Measurements from ENCODE around the gene MDN1. TPM values are rescaled to one million over a fixed set of nuclear protein-coding genes. Genes with fewer than 3 reads are reported as not detected.

MDN1 gene
- total and polyA plus RNA-seq, 2 of the 4 experiments (the other 2 are of a cell fraction), result 7.7 to 26.7 TPM

- CTCF ChIA-PET, result no interaction called here
- H3K4ac ChIP-seq (ENCODE audit: low read depth, low read length), result no peak overlapping the region
- H2BK20ac ChIP-seq (ENCODE audit: low read depth, low read length), result no peak overlapping the region
- no peak overlapping the region for H2BK15ac ChIP-seq (ENCODE audit: low read depth, low read length)
- no peak overlapping the region for H2BK120ac ChIP-seq (ENCODE audit: low read depth, low read length)
- no peak overlapping the region for H3K9ac ChIP-seq (ENCODE audit: low read depth, low read length)
- H4K8ac ChIP-seq (ENCODE audit: low read depth in 2 of 2, low read length in 2 of 2), result no peak overlapping the region
- H2AK9ac ChIP-seq (replicated peaks; ENCODE audit: low read depth, low read length, poor library complexity), result no peak overlapping the region
- H3K9me3 ChIP-seq (ENCODE audit: control insufficient read depth, insufficient read depth, low read length), result no peaks in the 10 kb centered on the region
- BruUV-seq (replicated peaks), result no TSS peak
- no peak overlapping the region for H3K27ac ChIP-seq (ENCODE audit: insufficient read depth, low read length)
- no peaks in the 10 kb centered on the region for H3K9me1 ChIP-seq (ENCODE audit: insufficient read depth, low read length)
- dilution Hi-C loops (cut with HindIII; ENCODE audit: low sequenced_read_pairs, unreplicated experiment) (no loop called here), in situ Hi-C loops (cut with MboI; ENCODE audit: low sequenced_read_pairs) (no loop called here), intact Hi-C loops (cut with micrococcal nuclease) (no loop called here)
- H2AK5ac ChIP-seq (ENCODE audit: low read depth, low read length), result no peak overlapping the region
- DNase-seq (no peak), ATAC-seq (ENCODE audit: low read depth) (no peak)
- no peak overlapping the region for H4K91ac ChIP-seq (ENCODE audit: insufficient read depth, low read depth, low read length)
- no peak overlapping the region for H3K23ac ChIP-seq (ENCODE audit: low read depth, low read length)
- H4K20me1 ChIP-seq (ENCODE audit: insufficient read depth, low read length), result no peaks in the 10 kb centered on the region
- no peak overlapping the region for H3K14ac ChIP-seq (replicated peaks; ENCODE audit: low read depth, low read length)
- TF ChIP-seq CTCF (conservative IDR thresholded peaks at IDR 0.05; ENCODE audit: low read depth, low read length) (no peak), CEBPB (IDR thresholded peaks at IDR 0.05; ENCODE audit: low read depth, low read length) (no peak), MAFK (IDR thresholded peaks at IDR 0.05; ENCODE audit: low read depth, low read length) (no peak), POLR2A (IDR thresholded peaks at IDR 0.05; ENCODE audit: low read depth, low read length) (no peak)
- H3K56ac ChIP-seq (ENCODE audit: extremely low read depth, insufficient read depth, low read length), result no peak overlapping the region
- H3K79me1 ChIP-seq (ENCODE audit: low read depth in 1 of 2, low read length in 2 of 2), result no peaks in the 10 kb centered on the region
- no peak overlapping the region; the same call in 1 of the 2 replicates for H4K5ac ChIP-seq (ENCODE audit: low read depth, low read length)
- H2AFZ ChIP-seq (replicated peaks; ENCODE audit: low read length, poor library complexity), result no peak overlapping the region
- H3K18ac ChIP-seq (ENCODE audit: low read depth, low read length), result no peak overlapping the region
- H3K4me1 ChIP-seq (ENCODE audit: control insufficient read depth, insufficient read depth, low read length), result no peaks in the 10 kb centered on the region
- H3K36me3 ChIP-seq (ENCODE audit: control insufficient read depth, insufficient read depth, low read length), result peaks cover 51% of the 10 kb centered on the region
- no peak overlapping the region for H2BK5ac ChIP-seq (ENCODE audit: low read depth, low read length, poor library complexity, severe bottlenecking)
- no peak overlapping the region for H3K4me2 ChIP-seq (ENCODE audit: low read depth, low read length)
- no peaks in the 10 kb centered on the region for H3K27me3 ChIP-seq (ENCODE audit: control insufficient read depth, insufficient read depth, low read length)
- H3K4me3 ChIP-seq (ENCODE audit: insufficient read depth, low read depth, low read length), result no peak overlapping the region
- POLR2A ChIA-PET (ENCODE audit: unreplicated experiment), result no interaction called here
Measured at GRCh38 chr6:89690944-89691324, 128.7 kb downstream of the MDN1 start.
